Mesenchymal stem cell (in vitro differentiated cells and primary cell): ENCODE data around the gene APOL4.
"Not testable (repeated sequence)": the region's sequence is repeated elsewhere in the genome, so short reads cannot be mapped to it uniquely, and the experiment has no call there.

Experiments used
- DNase-seq: peaks from one replicate; pipeline ENCODE4 v3.0.0-alpha.2; 2013
- H2AFZ ChIP-seq: one replicate; pipeline ENCODE4 v1.6.1; 2013; ENCODE audit warnings: low read depth, mild to moderate bottlenecking, control low read depth, inconsistent platforms, low read length, moderate library complexity
- H2AK5ac ChIP-seq: 2 replicates; pipeline ENCODE4 v1.6.1; 2013; ENCODE audit warnings: low read length, moderate library complexity, mild to moderate bottlenecking, inconsistent platforms; ENCODE audit not compliant: severe bottlenecking
- H2BK120ac ChIP-seq: one replicate; pipeline ENCODE4 v1.6.1; 2013; ENCODE audit warnings: low read depth, mild to moderate bottlenecking, inconsistent platforms, low read length, moderate library complexity
- H2BK12ac ChIP-seq, 2 experiments: one replicate each; pipeline ENCODE4 v1.6.1; 2013; ENCODE audit warnings: inconsistent platforms in 2 of 2, low read length in 2 of 2, mild to moderate bottlenecking in 2 of 2, moderate library complexity in 2 of 2, control low read depth in 1 of 2
- H2BK15ac ChIP-seq: one replicate; pipeline ENCODE4 v1.6.1; 2013; ENCODE audit warnings: mild to moderate bottlenecking, low read depth, inconsistent platforms; ENCODE audit not compliant: poor library complexity, severe bottlenecking
- H2BK5ac ChIP-seq: 2 replicates; pipeline ENCODE4 v1.6.1; 2013; ENCODE audit warnings: low read depth, mild to moderate bottlenecking, low read length, control low read depth, inconsistent platforms; ENCODE audit not compliant: poor library complexity, severe bottlenecking
- H3K14ac ChIP-seq, 2 experiments: one replicate each; pipeline ENCODE4 v1.6.1; 2013; ENCODE audit warnings: inconsistent platforms in 2 of 2, low read length in 2 of 2, control low read depth in 1 of 2, mild to moderate bottlenecking in 1 of 2, moderate library complexity in 1 of 2
- H3K18ac ChIP-seq, 2 experiments: one replicate each; pipeline ENCODE4 v1.6.1; 2013; ENCODE audit warnings: inconsistent platforms in 2 of 2, low read length in 2 of 2, control low read depth in 1 of 2, low read depth in 1 of 2, mild to moderate bottlenecking in 1 of 2
- H3K23ac ChIP-seq, 2 experiments: one replicate each; pipeline ENCODE4 v1.6.1; 2013; ENCODE audit warnings: inconsistent platforms in 2 of 2, low read length in 2 of 2, mild to moderate bottlenecking in 2 of 2, moderate library complexity in 2 of 2, control low read depth in 1 of 2
- H3K27ac ChIP-seq: 2 replicates; pipeline ENCODE4 v1.5.1; 2013; ENCODE audit warnings: mild to moderate bottlenecking, moderate library complexity, low read length, control low read depth, inconsistent platforms; ENCODE audit not compliant: poor library complexity, severe bottlenecking
- H3K27me3 ChIP-seq, 2 experiments: 2 replicates each; pipeline versions ENCODE4 v1.6.1 to v1.7.0; 2013; ENCODE audit warnings: low read length in 2 of 2, mild to moderate bottlenecking in 2 of 2, moderate library complexity in 2 of 2, control low read depth in 1 of 2, inconsistent platforms in 1 of 2; ENCODE audit not compliant: control insufficient read depth in 1 of 2, insufficient read depth in 1 of 2
- H3K36me3 ChIP-seq, 2 experiments: 2 replicates each; pipeline versions ENCODE4 v1.6.1 to v1.7.0; 2013; ENCODE audit warnings: low read length in 2 of 2, control low read depth in 1 of 2, inconsistent platforms in 1 of 2, low read depth in 1 of 2, mild to moderate bottlenecking in 1 of 2; ENCODE audit not compliant: insufficient read depth in 2 of 2, control insufficient read depth in 1 of 2
- H3K4ac ChIP-seq, 2 experiments: one replicate each; pipeline ENCODE4 v1.6.1; 2013; ENCODE audit warnings: inconsistent platforms in 2 of 2, low read length in 2 of 2, mild to moderate bottlenecking in 2 of 2, moderate library complexity in 2 of 2, control low read depth in 1 of 2, low read depth in 1 of 2
- H3K4me1 ChIP-seq: 2 replicates; pipeline ENCODE4 v1.6.1; 2013; ENCODE audit warnings: low read depth, low read length, control low read depth; ENCODE audit not compliant: control insufficient read depth, insufficient read depth
- H3K4me2 ChIP-seq: 2 replicates; pipeline ENCODE4 v1.6.1; 2013; ENCODE audit warnings: low read length, mild to moderate bottlenecking, inconsistent platforms; ENCODE audit not compliant: poor library complexity, severe bottlenecking
- H3K4me3 ChIP-seq, 2 experiments: 2 replicates each; pipeline versions ENCODE4 v1.5.1 to v1.7.0; 2013; ENCODE audit warnings: low read length in 2 of 2, mild to moderate bottlenecking in 2 of 2, control low read depth in 1 of 2, low read depth in 1 of 2; ENCODE audit not compliant: insufficient read depth in 1 of 2
- H3K79me1 ChIP-seq: replicated peaks from 2 replicates; pipeline ENCODE4 v1.6.1; 2013; ENCODE audit warnings: mild to moderate bottlenecking, control low read depth, low read length, inconsistent platforms; ENCODE audit not compliant: poor library complexity, severe bottlenecking
- H3K9ac ChIP-seq: 2 replicates; pipeline ENCODE4 v1.7.0; 2013; ENCODE audit warnings: mild to moderate bottlenecking, low read length, moderate library complexity
- H3K9me3 ChIP-seq: 2 replicates; pipeline ENCODE4 v1.7.0; 2013; ENCODE audit warnings: mild to moderate bottlenecking, low read length; ENCODE audit not compliant: control insufficient read depth
- H4K8ac ChIP-seq: one replicate; pipeline ENCODE4 v1.6.1; 2013; ENCODE audit warnings: inconsistent platforms, mild to moderate bottlenecking, low read length, moderate library complexity
- H4K91ac ChIP-seq: one replicate; pipeline ENCODE4 v1.6.1; 2013; ENCODE audit warnings: mild to moderate bottlenecking, low read length, inconsistent platforms
- WGBS: methylation state at CpG from one replicate; pipeline ENCODE4 v1.1.7; 2013; ENCODE audit warnings: mixed read lengths; 5-methylcytosine and 5-hydroxymethylcytosine counted together

APOL4 gene

DNA sequence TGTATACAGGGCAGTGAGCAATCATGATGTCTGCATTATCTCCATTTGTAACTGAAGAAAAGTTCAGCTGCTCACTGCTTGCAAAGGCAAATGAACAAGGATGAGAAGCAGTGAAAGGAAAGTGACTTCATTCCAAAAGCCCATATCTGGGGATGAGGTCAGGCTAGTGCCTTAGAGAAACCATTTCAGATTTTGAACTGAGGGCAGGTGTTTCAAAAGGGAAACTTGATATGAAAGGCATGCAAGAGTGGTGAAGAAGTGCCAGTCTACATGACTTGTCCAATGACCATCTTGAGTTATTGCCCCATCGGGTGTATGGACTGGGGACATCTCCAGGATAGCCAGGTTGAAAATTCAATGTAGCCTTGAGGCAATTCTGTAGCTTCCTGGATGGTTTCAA, 7.3 kb upstream of the APOL4 start:
- Histone ChIP-seq H3K4me3 (no peak overlapping the region), H3K9me3 (peaks cover 4% of the 10 kb centered on the region)

DNA sequence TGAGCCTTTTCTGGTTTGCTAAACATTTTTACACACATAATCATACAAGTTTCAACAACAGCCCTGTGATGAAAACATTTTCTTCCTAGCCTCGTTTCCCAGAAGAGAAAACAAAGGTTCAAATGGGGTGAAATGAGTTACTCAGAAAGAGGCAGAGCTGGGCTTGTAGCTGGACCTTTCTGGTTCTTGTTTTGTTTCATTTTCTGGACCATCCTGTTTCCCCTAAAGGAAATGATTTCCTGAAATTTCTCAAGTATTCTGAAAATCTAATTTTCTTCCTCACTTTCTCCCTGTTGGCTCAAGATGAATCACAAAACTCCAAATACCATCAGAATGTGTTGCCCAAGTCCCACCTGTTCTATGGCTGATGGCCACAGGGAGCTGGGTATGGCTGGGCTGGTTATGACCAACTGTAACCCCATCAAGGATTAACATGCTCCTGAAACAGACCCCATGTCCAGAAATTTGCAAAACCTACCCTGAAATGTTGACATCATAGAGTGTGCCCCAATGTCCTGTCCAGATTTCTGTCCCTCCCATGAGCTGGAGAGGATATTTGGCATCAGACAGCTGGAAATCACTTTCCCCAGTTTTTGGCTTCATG, 6.7 kb upstream of the APOL4 start:
- Histone ChIP-seq H3K4ac (no peak overlapping the region), H3K4me3 (no peak overlapping the region), H2BK12ac (no peak overlapping the region), H2AFZ (no peak overlapping the region), H3K23ac (no peak overlapping the region), H3K18ac (no peak overlapping the region), H4K8ac (no peak overlapping the region), H2BK120ac (no peak overlapping the region), H3K79me1 (no peaks in the 10 kb centered on the region), H3K9ac (no peak overlapping the region), H3K4me2 (no peak overlapping the region), H3K36me3 (no peaks in the 10 kb centered on the region), H3K14ac (no peak overlapping the region), H3K4me1 (peaks cover 1% of the 10 kb centered on the region), H2BK5ac (no peak overlapping the region), H2BK15ac (no peak overlapping the region), H3K27me3 (peaks cover 0 to 8% of the 10 kb centered on the region in 2 experiments), H3K27ac (no peak overlapping the region), H2AK5ac (no peak overlapping the region), H4K91ac (no peak overlapping the region), H3K9me3 (peaks cover 4% of the 10 kb centered on the region)
- 56% methylated on average over 1 of the region's 1 CpG for WGBS
- DNase-seq: no peak

More for the DNA sequence above, 7.3 kb upstream of the APOL4 start:
- H3K14ac ChIP-seq: no peak overlapping the region
- no peak overlapping the region for H3K27ac ChIP-seq
- no peak overlapping the region for H2BK120ac ChIP-seq
- 95% methylated on average over 1 of the region's 1 CpG for WGBS
- peaks cover 0 to 14% of the 10 kb centered on the region in 2 experiments for H3K27me3 ChIP-seq
- no peak overlapping the region for H3K4ac ChIP-seq
- no peak overlapping the region for H2BK15ac ChIP-seq
- no peaks in the 10 kb centered on the region for H3K36me3 ChIP-seq
- no peak for DNase-seq
- H3K9ac ChIP-seq: no peak overlapping the region
- peaks cover 1% of the 10 kb centered on the region for H3K4me1 ChIP-seq
- no peak overlapping the region for H3K23ac ChIP-seq
- no peak overlapping the region for H2BK5ac ChIP-seq
- H3K4me2 ChIP-seq: no peak overlapping the region
- no peak overlapping the region for H3K18ac ChIP-seq
- no peak overlapping the region for H2BK12ac ChIP-seq
- H4K91ac ChIP-seq: no peak overlapping the region
- no peak overlapping the region for H4K8ac ChIP-seq
- no peak overlapping the region for H2AK5ac ChIP-seq
- H2AFZ ChIP-seq: no peak overlapping the region
- H3K79me1 ChIP-seq: no peaks in the 10 kb centered on the region

- no peak overlapping the region for H2BK15ac ChIP-seq
- H3K4me2 ChIP-seq: no peak overlapping the region
- H3K14ac ChIP-seq: no peak overlapping the region
- H3K9ac ChIP-seq: no peak overlapping the region
- H2AFZ ChIP-seq: no peak overlapping the region
- H3K4ac ChIP-seq: no peak overlapping the region
- DNase-seq: no peak
- WGBS: no CpG with 5 or more reads among the region's 1 CpG
- peaks cover 1% of the 10 kb centered on the region for H3K4me1 ChIP-seq
- no peak overlapping the region for H3K4me3 ChIP-seq
- no peak overlapping the region for H4K8ac ChIP-seq
- H3K27ac ChIP-seq: no peak overlapping the region
- H2BK12ac ChIP-seq: no peak overlapping the region
- H3K36me3 ChIP-seq: no peaks in the 10 kb centered on the region
- no peak overlapping the region for H3K23ac ChIP-seq
- H3K18ac ChIP-seq: no peak overlapping the region
- no peaks in the 10 kb centered on the region for H3K79me1 ChIP-seq
- no peak overlapping the region for H2AK5ac ChIP-seq
- H2BK5ac ChIP-seq: no peak overlapping the region
- H3K9me3 ChIP-seq: peaks cover 4% of the 10 kb centered on the region
- no peak overlapping the region for H2BK120ac ChIP-seq
- no peak overlapping the region for H4K91ac ChIP-seq
- no peaks in the 10 kb centered on the region for H3K27me3 ChIP-seq
These were observed 4.6 kb upstream of the APOL4 start for GRCh38 chr22:36206255-36206654.

DNA sequence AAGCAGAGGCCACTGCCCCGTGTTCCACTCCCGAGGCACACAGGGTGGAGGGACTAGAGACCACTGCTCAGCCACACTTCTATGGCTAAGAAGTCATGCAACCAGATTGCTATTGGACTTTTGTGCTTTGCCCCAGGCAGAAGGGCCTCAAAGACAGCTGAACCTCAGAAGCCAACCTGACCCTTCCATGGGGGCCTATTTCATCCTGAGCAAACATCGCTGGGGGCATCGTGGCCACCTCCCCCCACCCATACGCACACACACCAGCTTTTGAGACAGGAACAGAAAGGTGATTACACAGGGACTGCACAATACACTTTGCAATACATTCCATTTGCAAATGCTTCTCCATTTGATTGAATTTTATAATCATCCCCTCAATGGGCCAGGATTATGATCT, 4.0 kb upstream of the APOL4 start:
- H3K4me2 ChIP-seq, H3K4me1 ChIP-seq, H3K18ac ChIP-seq, H4K91ac ChIP-seq, H3K14ac ChIP-seq, H3K23ac ChIP-seq, H2AK5ac ChIP-seq, H4K8ac ChIP-seq, H2BK120ac ChIP-seq, H2BK12ac ChIP-seq, H3K9ac ChIP-seq, H2AFZ ChIP-seq, H2BK5ac ChIP-seq, H3K4me3 ChIP-seq, H3K36me3 ChIP-seq, H3K27ac ChIP-seq, H3K9me3 ChIP-seq, DNase-seq, H3K27me3 ChIP-seq, H3K4ac ChIP-seq, H2BK15ac ChIP-seq, H3K79me1 ChIP-seq: not testable (repeated sequence)
- WGBS: 89% methylated on average over 5 of the region's 5 CpGs
